GM12878 (cell line): Measurements from ENCODE around the gene CTSF. TPM values are rescaled to one million over a fixed set of nuclear protein-coding genes. Genes with fewer than 3 reads are reported as not detected.

Experiments used
- ATAC-seq: fragments of 200-7000 bp; cut with Tn5 transposase; 3 replicates; pipeline ENCODE4 v1.9.1; 2020; ENCODE audit warnings: mild to moderate bottlenecking, moderate library complexity
- BruUV-seq: library from RNA; stranded (reverse); fragments of 400-500 nt; replicated peaks from 2 replicates; lab custom pipeline; 2021; lab: Mats Ljungman, UMichigan
- CTCF ChIA-PET: fragments of 300-600 bp; sonication (Branson Sonifier 250); formaldehyde crosslinking; extraction: SDS; loops from one replicate; lab custom pipeline; 2021; ENCODE audit warnings: inconsistent platforms; lab: Yijun Ruan, JAX
- POLR2A ChIA-PET: fragments of 350-600 bp; formaldehyde crosslinking; extraction: SDS; loops from one replicate; lab custom pipeline; 2021; ENCODE audit warnings: inconsistent platforms; lab: Charles Lee
- RAD21 ChIA-PET: fragments of 300-600 bp; sonication (Branson Sonifier 250); formaldehyde crosslinking; loops from one replicate; lab custom pipeline; 2023; ENCODE audit warnings: antibody characterized with exemption; ENCODE audit not compliant: unreplicated experiment; lab: Charles Lee
- SMC1A ChIA-PET: fragments of 300-600 bp; sonication (Branson Sonifier 250); formaldehyde crosslinking; loops from one replicate; lab custom pipeline; 2023; ENCODE audit not compliant: unreplicated experiment, uncharacterized antibody; lab: Charles Lee
- DNase-seq: peaks from one replicate; pipeline ENCODE4 v3.0.0-alpha.2; 2011; ENCODE audit warnings: low read depth, low spot score
- FAIRE-seq: peaks from 3 replicates; lab custom pipeline; 2011; peaks lifted over from hg19 to GRCh38; lab: Jason Lieb, UNC
- H2AFZ ChIP-seq: 2 replicates; pipeline ENCODE4 v1.6.0; 2011; ENCODE audit warnings: low read depth, low read length, control low read depth; ENCODE audit not compliant: control insufficient read depth
- H3K27ac ChIP-seq: 2 replicates; pipeline ENCODE4 v1.5.1; 2011; ENCODE audit warnings: control low read depth; ENCODE audit not compliant: control insufficient read depth, insufficient read depth
- H3K27me3 ChIP-seq, 2 experiments: replicated peaks in 1 of 2; 2 replicates each; pipeline versions ENCODE4 v1.6.0 to v1.6.1; 2011; ENCODE audit warnings: low read length in 1 of 2; ENCODE audit not compliant: control insufficient read depth in 2 of 2, insufficient read depth in 2 of 2
- H3K36me3 ChIP-seq, 2 experiments: 2 replicates each; pipeline ENCODE4 v1.5.1; 2011; ENCODE audit warnings: low read length in 1 of 2; ENCODE audit not compliant: control insufficient read depth in 2 of 2, insufficient read depth in 2 of 2
- H3K4me1 ChIP-seq: 2 replicates; pipeline ENCODE4 v1.6.1; 2011; ENCODE audit warnings: mild to moderate bottlenecking, low read length, moderate library complexity, mixed read lengths; ENCODE audit not compliant: control insufficient read depth, insufficient read depth
- H3K4me2 ChIP-seq: 2 replicates; pipeline ENCODE4 v1.6.0; 2011; ENCODE audit warnings: control low read depth; ENCODE audit not compliant: control insufficient read depth, insufficient read depth
- H3K4me3 ChIP-seq: fragments of 200-600 bp; sonication (generic); 2 replicates; pipeline ENCODE4 v1.5.1; 2016
- H3K79me2 ChIP-seq: 2 replicates; pipeline ENCODE4 v1.6.0; 2011; ENCODE audit warnings: low read length; ENCODE audit not compliant: control insufficient read depth, insufficient read depth
- H3K9ac ChIP-seq: 2 replicates; pipeline ENCODE4 v1.8.0; 2011; ENCODE audit warnings: low read length, control low read depth, mixed read lengths; ENCODE audit not compliant: control insufficient read depth, insufficient read depth
- H3K9me3 ChIP-seq: replicated peaks from 3 replicates; pipeline ENCODE4 v1.5.1; 2011; ENCODE audit warnings: mild to moderate bottlenecking, low read length; ENCODE audit not compliant: control insufficient read depth, insufficient read depth
- H4K20me1 ChIP-seq: 2 replicates; pipeline ENCODE4 v1.6.0; 2011; ENCODE audit not compliant: control insufficient read depth, insufficient read depth
- CHD4 ChIP-seq: fragments of 200-600 bp; sonication (generic); IDR thresholded peaks from 2 replicates; pipeline ENCODE4 v1.6.1; 2016; ENCODE audit warnings: mild to moderate bottlenecking
- CREB1 ChIP-seq: IDR thresholded peaks from 2 replicates; pipeline ENCODE4 v1.6.1; 2012; ENCODE audit warnings: low read depth, mild to moderate bottlenecking, inconsistent platforms
- CUX1 ChIP-seq: IDR thresholded peaks from 2 replicates; pipeline ENCODE4 v1.6.1; 2012; ENCODE audit warnings: improper control_type of control experiment, low read depth, low read length; ENCODE audit not compliant: insufficient replicate concordance
- KAT2A ChIP-seq: conservative IDR thresholded peaks from 2 replicates; pipeline ENCODE4 v1.6.1; 2011; ENCODE audit warnings: low read depth, low read length; ENCODE audit not compliant: control insufficient read depth
- MAX ChIP-seq: IDR thresholded peaks from 2 replicates; pipeline ENCODE4 v1.6.1; 2012; ENCODE audit warnings: low read depth, low read length, improper control_type of control experiment
- NRF1 ChIP-seq: conservative IDR thresholded peaks from 2 replicates; pipeline ENCODE4 v1.6.1; 2011; ENCODE audit warnings: mild to moderate bottlenecking, low read depth, low read length, improper control_type of control experiment
- RUNX3 ChIP-seq: IDR thresholded peaks from 2 replicates; pipeline ENCODE4 v1.6.1; 2012; ENCODE audit warnings: low read length, inconsistent platforms
- SPI1 ChIP-seq: IDR thresholded peaks from 2 replicates; pipeline ENCODE4 v1.6.1; 2011; ENCODE audit warnings: low read depth, mild to moderate bottlenecking, low read length, moderate library complexity, borderline replicate concordance; ENCODE audit not compliant: insufficient read depth
- YY1 ChIP-seq: IDR thresholded peaks from 2 replicates; pipeline ENCODE4 v1.6.1; 2011; ENCODE audit warnings: low read depth, mild to moderate bottlenecking, low read length
- WGBS: methylation state at CpG from one replicate; pipeline ENCODE4 v1.1.6; 2016; ENCODE audit warnings: low lambda C conversion rate; ENCODE audit not compliant: insufficient replicate concordance, insufficient coverage; ENCODE audit errors: missing lambda C conversion rate; 5-methylcytosine and 5-hydroxymethylcytosine counted together
- in situ Hi-C: fragments of 300-500 bp; cut with MboI; formaldehyde crosslinking; loops from 9 replicates; pipeline ENCODE4 v1.14.3; 2018; ENCODE audit warnings: mixed read lengths
- intact Hi-C: fragments of 100-400 bp; cut with micrococcal nuclease; formaldehyde crosslinking; loops from one replicate; pipeline ENCODE4 v1.14.2; 2022; ENCODE audit not compliant: unreplicated experiment
- polyA plus RNA-seq, 11 experiments: library from polyadenylated mRNA; depleted of rRNA in 4 of 11; unstranded in 6 of 11; stranded (reverse) in 5 of 11; fragments of >200 nt; fragmentation: Nextera tagmentation in 4 of 11; fragmentation: Illumina TruSeq in 1 of 11; extraction: Ambion mirVana in 4 of 11; extraction: Trizol in 1 of 11; gene quantifications; 1 replicate in 1 of 11; 2 replicates in 10 of 11; pipeline versions ENCODE4 v1.2.1 to v1.2.3, GENCODE V29; 2011 to 2016; ENCODE audit warnings: inconsistent platforms in 2 of 11, missing spikeins in 2 of 11, low read depth in 1 of 11
- total RNA-seq, 4 experiments: library from RNA; depleted of rRNA in 3 of 4; stranded (reverse); fragments of >200 nt in 3 of 4; fragmentation: Illumina TruSeq in 1 of 4; extraction: Trizol in 1 of 4; gene quantifications; 2 replicates each; pipeline versions ENCODE4 v1.2.1 to v1.2.3, GENCODE V29; 2013 to 2021

The CTSF gene
- total and polyA plus RNA-seq, 10 of the 15 experiments (the other 5 are each of a cell fraction or from before 2014, with no cell fraction given): 0.11 to 0.41 (median 0.26) TPM; not detected in 4

- no peaks in the 10 kb centered on the region for H3K27me3 ChIP-seq
- DNase-seq (no peak), ATAC-seq (no peak), FAIRE-seq (no peak)
- no peak overlapping the region for H3K27ac ChIP-seq
- no peak overlapping the region for H2AFZ ChIP-seq
- no peak overlapping the region for H3K4me2 ChIP-seq
- intact Hi-C loops: no loop called here
- no peaks in the 10 kb centered on the region for H3K9me3 ChIP-seq
- in situ Hi-C loops: no loop called here
- H4K20me1 ChIP-seq: no peaks in the 10 kb centered on the region
- H3K4me1 ChIP-seq: no peaks in the 10 kb centered on the region
- no peaks in the 10 kb centered on the region for H3K36me3 ChIP-seq
- 75% methylated on average over 24 of the region's 24 CpGs for WGBS
- TF ChIP-seq RUNX3 (no peak), CUX1 (no peak), CHD4 (no peak), MAX (no peak), YY1 (no peak), KAT2A (no peak), NRF1 (no peak), CREB1 (no peak), SPI1 (no peak)
- CTCF ChIA-PET: no interaction called here
- H3K79me2 ChIP-seq: no peaks in the 10 kb centered on the region
- RAD21 ChIA-PET: no interaction called here
- POLR2A ChIA-PET: no interaction called here
- SMC1A ChIA-PET: no interaction called here
- no peak overlapping the region for H3K9ac ChIP-seq
- H3K4me3 ChIP-seq: no peak overlapping the region
- no TSS peak for BruUV-seq
Observed at GRCh38 chr11:66557733-66558326, 10.6 kb downstream of the CTSF start.
